Type B pancreatic cell (in vitro differentiated cells): Measurements from ENCODE around the gene CCBE1. TPM values are rescaled to one million over a fixed set of nuclear protein-coding genes. Genes with fewer than 3 reads are reported as not detected.

Experiments used
- DNase-seq: peaks from one replicate; pipeline ENCODE4 v3.0.0; 2021; ENCODE audit warnings: mixed read lengths; ENCODE audit not compliant: unreplicated experiment; ENCODE audit errors: extremely low spot score
- H3K27ac Mint-ChIP-seq: 2 replicates; pipeline ENCODE4 v1.8.0; 2021; ENCODE audit warnings: mild to moderate bottlenecking, mixed read lengths
- H3K27me3 Mint-ChIP-seq: 2 replicates; pipeline ENCODE4 v1.8.0; 2021; ENCODE audit warnings: mixed read lengths
- H3K36me3 Mint-ChIP-seq: 2 replicates; pipeline ENCODE4 v1.8.0; 2021; ENCODE audit warnings: mixed read lengths
- H3K4me1 Mint-ChIP-seq: one replicate; pipeline ENCODE4 v1.8.0; 2021; ENCODE audit warnings: mixed read lengths; ENCODE audit not compliant: unreplicated experiment
- H3K4me3 Mint-ChIP-seq: 2 replicates; pipeline ENCODE4 v1.8.0; 2021; ENCODE audit warnings: mild to moderate bottlenecking, mixed read lengths
- H3K9me3 Mint-ChIP-seq: 2 replicates; pipeline ENCODE4 v1.8.0; 2021; ENCODE audit warnings: mixed read lengths
- total RNA-seq: library from RNA; stranded (reverse); gene quantifications from 2 replicates; pipeline ENCODE4 v1.2.1, GENCODE V29; 2021; ENCODE audit warnings: low replicate concordance
- TF ChIP-seq, protein P1 (sequence below): fragments of 200-600 bp; sonication (generic); conservative IDR thresholded peaks from 2 replicates; pipeline ENCODE4 v1.5.0; 2021; ENCODE audit warnings: antibody characterized with exemption, mild to moderate bottlenecking

Gene CCBE1
- total RNA-seq, 1 donor from 2014 or later = 51.3 TPM

GRCh38 chr18:59646228-59646962 lies 50.8 kb downstream of the CCBE1 start:
- Mint-ChIP-seq H3K36me3 (no peaks in the 10 kb centered on the region), H3K4me3 (no peak overlapping the region), H3K9me3 (no peaks in the 10 kb centered on the region), H3K27ac (no peak overlapping the region), H3K4me1 (peaks cover 25% of the 10 kb centered on the region), H3K27me3 (no peaks in the 10 kb centered on the region)
- TF ChIP-seq, protein P1, sequence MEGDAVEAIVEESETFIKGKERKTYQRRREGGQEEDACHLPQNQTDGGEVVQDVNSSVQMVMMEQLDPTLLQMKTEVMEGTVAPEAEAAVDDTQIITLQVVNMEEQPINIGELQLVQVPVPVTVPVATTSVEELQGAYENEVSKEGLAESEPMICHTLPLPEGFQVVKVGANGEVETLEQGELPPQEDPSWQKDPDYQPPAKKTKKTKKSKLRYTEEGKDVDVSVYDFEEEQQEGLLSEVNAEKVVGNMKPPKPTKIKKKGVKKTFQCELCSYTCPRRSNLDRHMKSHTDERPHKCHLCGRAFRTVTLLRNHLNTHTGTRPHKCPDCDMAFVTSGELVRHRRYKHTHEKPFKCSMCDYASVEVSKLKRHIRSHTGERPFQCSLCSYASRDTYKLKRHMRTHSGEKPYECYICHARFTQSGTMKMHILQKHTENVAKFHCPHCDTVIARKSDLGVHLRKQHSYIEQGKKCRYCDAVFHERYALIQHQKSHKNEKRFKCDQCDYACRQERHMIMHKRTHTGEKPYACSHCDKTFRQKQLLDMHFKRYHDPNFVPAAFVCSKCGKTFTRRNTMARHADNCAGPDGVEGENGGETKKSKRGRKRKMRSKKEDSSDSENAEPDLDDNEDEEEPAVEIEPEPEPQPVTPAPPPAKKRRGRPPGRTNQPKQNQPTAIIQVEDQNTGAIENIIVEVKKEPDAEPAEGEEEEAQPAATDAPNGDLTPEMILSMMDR = no peak
- DNase-seq = no peak

DNA sequence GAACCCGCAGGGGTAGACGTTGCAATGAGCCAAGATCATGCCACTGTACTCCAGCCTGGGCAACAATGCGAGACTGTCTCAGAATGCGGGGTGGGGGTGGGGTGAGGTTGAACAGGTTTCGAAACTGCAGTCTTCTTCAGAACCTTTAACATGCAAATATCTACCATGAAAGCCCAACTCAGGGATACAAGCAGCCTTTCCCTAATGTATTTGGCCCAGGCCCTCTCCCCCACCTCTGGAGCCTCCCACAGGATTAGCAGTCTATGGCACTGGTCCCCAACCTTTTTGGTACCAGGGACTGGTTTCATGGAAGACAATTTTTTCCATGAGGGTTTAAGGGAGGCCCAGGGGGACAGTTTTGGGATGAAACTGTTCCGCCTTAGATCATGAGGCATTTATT lies 53.5 kb downstream of the CCBE1 start:
- DNase-seq = peak; percentile 15
- H3K36me3 Mint-ChIP-seq = no peaks in the 10 kb centered on the region
- no peak overlapping the region for H3K4me3 Mint-ChIP-seq
- TF ChIP-seq, protein P1 = no peak
- H3K27ac Mint-ChIP-seq = no peak overlapping the region
- no peaks in the 10 kb centered on the region for H3K27me3 Mint-ChIP-seq
- H3K9me3 Mint-ChIP-seq = no peaks in the 10 kb centered on the region
- peaks cover 18% of the 10 kb centered on the region for H3K4me1 Mint-ChIP-seq

DNA sequence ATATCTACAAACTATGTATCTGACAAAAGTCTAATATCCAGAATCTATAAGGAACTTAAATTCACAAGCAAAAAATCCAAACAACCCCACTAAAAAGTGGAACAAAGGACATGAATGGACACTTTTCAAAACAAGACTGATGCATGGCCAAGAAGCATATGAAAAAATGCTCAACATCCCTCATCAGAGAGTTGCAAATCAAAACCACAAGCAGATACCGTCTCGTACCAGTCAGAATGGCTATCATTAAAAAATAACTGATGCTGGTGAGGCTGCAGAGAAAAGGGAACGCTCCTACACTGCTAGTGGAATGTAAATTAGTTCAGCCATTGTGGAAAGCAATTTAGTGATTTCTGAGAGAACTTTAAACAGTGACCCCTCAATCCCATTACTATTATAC lies 56.5 kb downstream of the CCBE1 start:
- TF ChIP-seq, protein P1 = no peak
- no peaks in the 10 kb centered on the region for H3K27me3 Mint-ChIP-seq
- no peak overlapping the region for H3K27ac Mint-ChIP-seq
- H3K36me3 Mint-ChIP-seq = no peaks in the 10 kb centered on the region
- DNase-seq = no peak
- H3K4me3 Mint-ChIP-seq = no peak overlapping the region
- H3K4me1 Mint-ChIP-seq = peaks cover 25% of the 10 kb centered on the region
- no peaks in the 10 kb centered on the region for H3K9me3 Mint-ChIP-seq

- Mint-ChIP-seq H3K36me3 (no peaks in the 10 kb centered on the region), H3K27me3 (no peaks in the 10 kb centered on the region), H3K27ac (no peak overlapping the region), H3K9me3 (no peaks in the 10 kb centered on the region), H3K4me3 (no peak overlapping the region), H3K4me1 (peaks cover 28% of the 10 kb centered on the region)
- DNase-seq = no peak
- TF ChIP-seq, protein P1 = no peak
Observed at GRCh38 chr18:59639821-59640220, 57.4 kb downstream of the CCBE1 start.

- Mint-ChIP-seq H3K4me1 (peaks cover 34% of the 10 kb centered on the region), H3K9me3 (no peaks in the 10 kb centered on the region), H3K27me3 (no peaks in the 10 kb centered on the region), H3K27ac (no peak overlapping the region), H3K36me3 (no peaks in the 10 kb centered on the region), H3K4me3 (no peak overlapping the region)
- DNase-seq = no peak
- TF ChIP-seq, protein P1 = no peak
Observed at GRCh38 chr18:59639136-59639535, 58.1 kb downstream of the CCBE1 start.
